Activated T-cell treated with anti-CD3 and anti-CD28 coated beads for 48 hours (primary cell): Measurements from ENCODE around the gene JAML.

Source experiments
- DNase-seq: peaks from one replicate; pipeline ENCODE4 v3.0.0-alpha.2; 2020; ENCODE audit warnings: low read depth

JAML gene, protein sequence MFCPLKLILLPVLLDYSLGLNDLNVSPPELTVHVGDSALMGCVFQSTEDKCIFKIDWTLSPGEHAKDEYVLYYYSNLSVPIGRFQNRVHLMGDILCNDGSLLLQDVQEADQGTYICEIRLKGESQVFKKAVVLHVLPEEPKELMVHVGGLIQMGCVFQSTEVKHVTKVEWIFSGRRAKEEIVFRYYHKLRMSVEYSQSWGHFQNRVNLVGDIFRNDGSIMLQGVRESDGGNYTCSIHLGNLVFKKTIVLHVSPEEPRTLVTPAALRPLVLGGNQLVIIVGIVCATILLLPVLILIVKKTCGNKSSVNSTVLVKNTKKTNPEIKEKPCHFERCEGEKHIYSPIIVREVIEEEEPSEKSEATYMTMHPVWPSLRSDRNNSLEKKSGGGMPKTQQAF

DNA sequence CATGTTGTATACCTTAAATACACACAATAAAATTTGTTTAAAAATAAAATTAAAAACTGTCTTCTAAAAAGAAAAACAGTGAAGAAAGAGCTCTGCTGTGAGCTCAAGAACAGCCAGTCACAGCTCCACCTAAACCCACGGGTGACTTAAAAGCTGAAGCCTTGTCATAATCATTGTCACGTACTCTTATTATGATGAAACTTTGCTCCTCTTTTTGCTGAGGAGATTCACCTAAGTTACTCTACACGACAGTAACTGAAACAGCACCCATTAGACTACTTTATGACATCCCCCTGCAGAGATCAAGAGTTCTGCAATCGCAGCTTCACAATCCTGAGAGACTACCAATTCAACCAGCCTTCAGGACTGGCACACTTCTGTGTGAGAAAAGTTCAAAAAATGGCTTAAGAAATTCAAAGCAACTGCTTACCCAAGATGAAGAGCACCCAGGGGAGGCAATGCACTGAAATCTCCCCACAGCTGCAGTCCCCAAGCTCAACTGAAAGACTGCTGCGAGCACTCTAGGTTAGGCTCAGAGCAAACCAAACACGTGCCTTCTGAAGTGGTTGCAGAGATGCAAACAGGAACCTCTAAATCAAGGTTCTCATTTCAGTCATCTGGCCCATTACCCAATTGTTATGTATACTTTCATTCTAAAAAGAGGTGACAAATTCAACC lies at the start of gene JAML:
Gene JAML, minus strand, starts transcription at position 501 of the 678 bp plus-strand sequence. CDS start 10,145 bp downstream, outside the sequence.
- DNase-seq: no peak

DNA sequence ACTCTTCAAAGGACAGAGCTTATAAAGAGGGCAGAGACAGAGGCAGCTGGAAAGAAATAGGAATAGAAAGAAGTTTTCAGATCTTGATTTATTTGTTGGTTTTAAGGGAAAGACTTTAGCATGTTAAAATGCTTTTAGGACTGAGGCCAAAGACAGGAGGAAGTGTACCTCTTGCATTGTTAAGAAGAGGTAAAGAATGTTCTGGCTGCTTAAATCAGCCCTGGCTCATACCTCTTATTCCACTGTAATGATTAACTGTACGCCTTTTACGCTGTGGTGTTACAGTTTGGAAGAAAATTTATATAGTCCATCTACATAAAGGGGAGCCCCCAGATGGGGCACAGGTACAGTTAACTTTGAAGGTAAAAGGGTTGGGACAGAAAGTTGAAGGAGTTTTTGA lies 49.4 kb upstream of the JAML start:
- DNase-seq: no peak

DNA sequence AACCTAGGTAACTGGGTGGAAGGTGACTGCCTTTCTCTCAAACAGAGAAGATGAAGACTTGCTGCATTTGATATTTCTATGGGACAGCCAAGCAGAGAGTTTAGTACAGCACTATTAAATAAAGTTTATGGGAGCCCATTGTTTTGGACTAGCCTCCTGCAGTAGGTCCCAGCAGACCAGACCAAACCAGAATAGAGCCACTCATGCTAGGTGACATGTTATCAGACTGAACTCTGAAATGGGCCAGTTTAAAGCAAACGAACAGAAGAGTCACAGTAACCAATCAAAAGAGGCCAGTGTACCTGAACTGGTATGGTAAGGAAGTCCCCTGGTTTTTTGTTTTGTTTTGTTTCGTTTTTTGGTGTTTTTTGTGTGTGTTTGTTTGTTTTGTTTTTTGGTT lies 47.2 kb upstream of the JAML start:
- no peak for DNase-seq

DNA sequence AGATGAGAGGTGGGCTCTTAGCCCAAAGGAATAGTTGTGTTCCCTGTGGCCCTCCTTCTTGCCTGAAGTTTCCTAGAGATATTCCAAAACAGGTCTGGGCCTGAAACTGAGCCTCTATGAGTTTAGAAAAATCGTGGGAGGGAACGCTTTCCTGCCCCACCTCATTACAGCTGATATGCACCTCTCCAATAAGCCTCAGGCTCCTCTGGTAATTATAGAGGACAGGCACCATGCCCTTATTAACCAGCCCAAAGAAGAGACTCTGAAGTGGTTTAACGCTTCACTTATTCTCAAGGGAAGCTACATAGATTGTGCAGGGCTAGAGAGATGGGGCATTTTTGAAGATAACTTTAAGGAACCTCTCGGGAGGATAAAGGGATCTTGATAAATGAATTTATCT lies 42.7 kb upstream of the JAML start:
- no peak for DNase-seq

DNA sequence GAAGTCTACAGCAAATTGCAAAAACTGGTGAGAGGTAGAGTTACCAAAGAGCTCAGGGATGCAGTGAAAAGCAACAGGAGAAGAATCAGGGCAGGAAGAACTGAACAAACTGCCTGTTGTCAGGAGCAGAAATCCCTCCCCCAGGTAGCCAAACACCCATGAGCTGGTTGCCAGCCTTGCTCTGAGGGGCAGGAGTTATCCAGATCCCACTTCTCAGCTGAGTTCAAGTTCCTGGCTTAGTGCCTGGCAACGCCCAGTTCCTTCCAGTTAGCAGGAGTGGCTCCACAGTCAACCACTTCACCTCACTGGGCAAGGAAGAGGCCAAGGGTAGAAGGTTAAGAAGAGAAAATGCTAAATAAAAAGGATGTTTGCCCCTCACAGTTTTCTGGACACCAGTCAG lies 41.1 kb upstream of the JAML start:
- no peak for DNase-seq

DNA sequence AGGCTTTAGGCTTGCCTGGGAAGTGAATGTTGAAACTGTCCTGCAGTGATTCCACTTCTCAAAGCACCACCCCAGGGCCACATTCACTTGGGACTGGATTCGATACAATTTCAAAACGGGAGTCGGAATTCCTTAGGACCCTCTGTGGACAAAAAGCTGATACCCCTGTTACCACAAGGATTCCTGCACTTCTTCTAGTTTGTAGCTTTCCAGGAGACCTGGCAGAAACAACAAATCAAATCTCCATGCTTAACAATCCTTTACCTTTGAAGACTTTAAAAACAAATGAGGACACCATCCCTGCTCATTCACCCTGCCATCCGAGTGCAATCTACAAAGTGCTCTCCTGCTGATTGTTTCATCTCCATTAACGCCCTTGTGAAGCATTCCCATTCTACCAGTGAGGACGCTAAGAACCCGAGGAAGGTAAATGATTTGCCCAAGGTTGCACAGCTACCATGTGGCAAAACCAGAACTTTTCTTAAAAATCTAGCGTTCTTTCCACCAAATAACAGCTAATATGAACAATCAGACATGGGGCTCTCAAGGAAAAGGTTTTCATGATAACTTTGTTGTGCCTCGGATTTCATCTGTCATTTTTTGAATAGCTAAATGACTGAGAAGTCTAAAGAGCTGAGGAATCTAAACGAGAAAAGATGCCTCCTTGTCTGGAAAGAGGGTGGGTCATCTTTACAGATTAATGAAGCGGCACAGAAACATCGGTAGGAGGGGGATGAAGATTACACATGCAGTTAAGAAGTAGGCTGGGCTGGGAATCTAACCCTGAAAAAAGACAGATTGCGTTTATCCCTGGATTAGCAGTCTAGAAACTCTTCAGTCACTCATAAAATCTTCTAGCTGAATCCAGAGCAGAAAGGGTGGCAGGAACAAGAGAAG lies 40.0 kb upstream of the JAML start:
- DNase-seq: no peak

DNA sequence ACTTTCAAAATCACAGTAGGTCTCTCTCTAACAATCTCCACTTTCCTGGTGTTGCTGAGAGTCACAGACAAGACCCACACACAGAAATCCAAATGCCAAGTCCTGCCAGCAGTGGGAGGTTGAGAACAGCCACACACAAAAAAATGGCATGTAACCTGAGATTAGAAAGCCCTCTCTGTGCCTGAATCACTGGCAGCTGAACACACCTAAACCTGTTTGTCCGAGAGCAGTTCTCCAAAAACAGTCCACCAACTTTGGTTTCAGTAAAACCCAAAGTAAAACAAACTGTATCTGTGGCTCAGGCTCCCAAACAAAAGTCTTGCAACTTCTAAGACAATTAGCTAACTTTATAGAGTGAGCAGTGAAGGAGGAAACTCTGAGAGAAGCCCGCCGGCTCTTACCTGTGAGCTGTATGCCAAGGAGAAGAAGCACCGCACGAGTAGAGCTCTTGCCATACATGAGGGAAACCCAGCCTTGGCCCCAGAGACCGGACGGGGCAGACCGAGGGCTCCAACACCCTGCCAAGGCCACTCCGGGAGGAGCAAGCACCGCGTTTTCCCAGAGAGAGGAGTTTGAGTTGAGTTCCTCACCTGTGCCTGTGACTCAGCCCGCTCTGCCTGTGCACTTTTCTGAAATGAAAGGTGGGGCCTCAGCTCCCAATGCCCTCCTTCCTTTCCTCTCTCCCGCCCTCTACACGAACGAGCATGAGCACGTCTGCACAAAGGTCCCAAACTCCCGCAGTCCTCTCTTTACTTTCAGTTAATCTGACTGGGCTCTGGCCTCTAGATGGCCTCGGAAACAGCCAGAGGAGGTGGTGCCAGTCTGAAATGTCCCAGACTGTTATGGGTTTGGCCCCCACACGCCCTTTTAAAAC lies 39.1 kb upstream of the JAML start, which contains the start of gene MPZL2:
Gene MPZL2, minus strand, starts transcription at position 603 of the 874 bp plus-strand sequence. Its CDS starts 144 bp downstream, at position 459.
- no peak for DNase-seq

DNA sequence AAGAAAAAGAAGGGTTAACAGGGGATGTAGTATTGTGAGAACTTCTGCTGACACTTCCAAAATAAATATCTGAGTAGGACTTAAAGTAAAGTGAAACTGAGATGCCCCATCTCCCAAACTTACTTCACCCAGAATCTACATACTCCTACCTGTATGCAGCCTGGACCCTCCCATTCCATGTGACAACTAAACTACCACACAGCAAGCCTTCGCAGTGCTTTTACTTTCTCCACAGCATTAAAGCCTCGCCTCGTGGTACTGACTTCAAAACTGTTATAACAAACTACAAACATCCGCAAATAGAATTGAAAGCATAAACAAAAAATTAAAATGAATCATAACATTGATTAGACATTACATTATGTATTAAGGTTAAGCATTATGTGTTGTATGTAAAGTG lies 38.3 kb upstream of the JAML start:
- DNase-seq: no peak

DNA sequence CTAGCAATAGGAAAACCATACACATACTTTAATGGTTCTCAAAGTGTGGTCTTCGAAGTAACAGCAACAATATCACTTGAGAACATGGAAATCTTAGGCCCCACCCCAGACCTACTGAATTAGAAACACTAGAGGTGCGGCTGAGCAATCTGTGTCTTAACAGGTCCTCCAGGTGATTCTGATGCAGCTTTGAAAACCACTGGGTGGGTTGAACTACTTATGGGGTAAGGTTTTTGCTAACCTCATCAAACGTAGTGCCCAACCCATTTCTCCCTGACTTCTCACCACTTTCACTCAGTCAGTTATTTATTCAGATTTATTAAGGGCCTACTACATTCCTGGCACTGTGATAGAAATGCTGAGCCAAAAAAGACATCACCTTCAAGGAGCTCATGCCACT lies 35.5 kb upstream of the JAML start:
- no peak for DNase-seq

DNA sequence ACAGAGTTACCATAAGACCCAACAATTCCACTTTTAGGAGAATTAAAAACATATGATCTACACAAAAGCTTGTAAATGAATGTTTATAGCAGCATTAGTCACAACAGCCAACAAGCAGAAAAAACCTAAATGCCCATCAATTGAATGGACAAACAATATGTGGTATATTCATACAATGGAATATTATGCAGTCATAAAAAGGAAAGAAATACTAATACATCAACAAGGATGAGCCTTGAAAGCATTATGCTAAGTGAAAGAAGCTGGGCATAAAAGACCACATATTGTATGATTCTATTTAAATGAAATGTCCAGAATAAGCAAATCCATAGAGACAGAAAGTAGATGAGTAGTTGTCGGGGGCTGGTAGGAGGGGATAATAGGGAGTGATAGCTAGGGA lies 34.3 kb upstream of the JAML start:
- DNase-seq: no peak

DNA sequence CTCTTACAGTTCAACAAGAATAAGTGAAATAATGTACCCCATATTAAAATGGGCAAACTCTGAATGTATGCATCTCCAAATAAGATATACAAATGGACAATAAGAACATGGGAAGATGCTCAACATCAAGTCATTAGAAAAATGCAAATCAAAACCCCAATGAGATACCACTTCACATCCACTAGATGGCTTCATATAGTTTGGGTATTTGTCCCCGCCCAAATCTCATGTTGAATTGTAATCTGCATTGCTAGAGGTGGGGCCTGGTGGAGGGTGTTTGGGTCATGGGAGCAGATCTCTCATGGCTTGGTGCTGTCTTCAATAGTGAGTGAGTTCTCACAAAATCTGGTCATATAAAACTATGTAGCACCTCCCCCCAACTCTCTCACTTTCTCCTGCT lies 33.6 kb upstream of the JAML start:
- no peak for DNase-seq

DNA sequence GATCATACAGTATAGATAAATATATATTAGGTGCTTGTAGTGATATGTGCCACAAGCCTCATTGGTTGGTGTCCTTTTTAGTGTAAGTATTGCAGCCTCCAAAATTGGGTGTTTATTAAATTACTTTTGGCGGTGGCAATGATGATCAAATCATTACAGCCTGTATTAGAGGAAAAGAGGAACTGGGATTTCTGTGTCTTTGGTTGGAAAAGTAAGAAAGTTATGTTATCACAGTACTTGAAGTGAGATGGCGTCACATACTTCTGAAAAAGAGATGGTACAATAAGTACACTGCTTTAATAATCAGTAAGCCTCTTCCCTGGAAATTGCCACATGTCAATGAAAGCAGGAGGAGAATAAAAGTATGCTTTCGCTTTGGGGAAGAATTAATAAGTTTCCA lies 27.9 kb upstream of the JAML start:
- DNase-seq: no peak

DNA sequence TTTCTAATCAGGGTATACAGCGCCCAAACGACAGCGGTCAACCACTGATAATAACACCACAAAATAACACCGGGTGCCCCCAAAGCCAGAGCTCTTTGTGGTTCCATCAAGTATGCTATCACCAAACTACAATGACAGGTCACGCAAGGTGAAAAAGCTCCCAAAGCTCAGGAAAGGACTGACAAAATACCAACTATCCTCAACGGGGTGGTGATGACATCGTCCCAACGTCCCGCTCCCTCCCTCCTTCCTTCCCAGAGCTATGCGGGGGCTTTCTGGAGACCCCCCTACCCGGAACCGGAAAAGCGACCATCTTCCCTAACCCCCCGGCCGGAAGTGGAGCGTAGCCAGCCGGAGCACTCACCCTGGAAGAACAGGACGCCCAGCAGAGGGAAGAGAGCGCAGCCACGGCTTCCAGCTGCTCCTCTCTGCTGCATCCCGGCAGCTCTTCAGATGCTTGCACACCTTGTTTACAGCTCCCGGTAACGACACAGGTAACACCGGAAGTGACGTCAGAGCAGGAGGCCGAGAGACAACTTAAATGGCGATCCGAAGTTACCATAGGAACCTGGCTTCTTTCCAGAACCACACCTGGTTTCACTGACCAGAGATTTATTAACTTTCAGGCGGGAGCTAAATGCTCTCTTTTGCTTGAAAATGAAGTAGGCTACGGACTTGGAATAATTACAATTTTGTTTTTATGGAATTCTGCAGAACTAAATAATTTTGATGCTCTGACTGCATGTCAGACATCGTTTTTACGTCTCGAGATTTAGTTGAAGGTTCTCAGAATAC lies 27.2 kb upstream of the JAML start, which contains the start of gene MPZL3:
Gene MPZL3, minus strand, starts transcription at position 508 of the 795 bp plus-strand sequence. Its CDS starts 71 bp downstream, at position 437.
- DNase-seq: peak; percentile 69

DNA sequence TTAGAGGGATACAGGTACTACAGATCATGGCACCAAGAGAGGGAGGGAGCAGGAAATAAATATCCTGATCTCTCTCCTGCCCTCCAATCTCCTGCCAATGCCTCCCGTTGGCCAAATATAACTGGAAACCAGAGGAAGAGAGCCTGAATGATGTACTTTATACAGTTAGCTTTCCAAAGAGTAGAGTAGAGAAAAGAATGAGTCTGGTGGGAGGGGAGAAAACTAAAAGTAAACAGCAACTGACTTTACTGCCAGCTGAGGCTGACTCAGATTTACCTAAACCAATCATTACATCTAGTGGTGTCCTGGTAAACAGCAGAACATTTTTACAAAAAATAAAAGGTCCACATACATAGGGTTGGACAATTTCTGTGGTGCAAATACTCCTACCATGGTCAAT lies 22.2 kb upstream of the JAML start:
- DNase-seq: no peak

DNA sequence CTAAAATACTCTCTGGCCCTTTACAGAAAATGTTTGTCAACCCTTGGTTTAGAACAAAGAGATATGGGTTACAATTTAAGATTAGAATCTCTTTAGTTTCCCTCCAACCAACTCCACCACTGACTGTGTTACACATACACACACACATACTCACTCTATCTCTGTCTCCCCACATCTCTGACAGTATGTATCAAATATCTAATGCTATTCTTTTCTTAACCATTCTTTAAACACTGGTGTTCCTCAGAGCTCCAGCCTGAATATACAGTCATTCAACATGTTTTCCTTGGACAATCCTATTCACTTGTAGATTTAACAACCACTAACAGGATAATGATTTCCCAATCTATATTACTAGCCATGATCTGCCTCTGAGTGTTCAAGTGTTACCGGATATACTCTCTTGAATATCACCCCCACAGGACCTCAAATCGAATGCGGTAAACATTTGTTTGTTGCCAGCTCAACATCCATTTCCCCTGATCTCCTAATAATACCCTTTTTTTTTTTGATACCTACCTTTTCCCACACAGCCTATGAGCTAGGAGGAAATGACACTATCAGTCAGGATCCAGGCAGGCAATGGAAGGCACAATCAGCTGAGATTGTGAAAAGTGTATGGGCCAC lies 21.2 kb upstream of the JAML start:
- no peak for DNase-seq

DNA sequence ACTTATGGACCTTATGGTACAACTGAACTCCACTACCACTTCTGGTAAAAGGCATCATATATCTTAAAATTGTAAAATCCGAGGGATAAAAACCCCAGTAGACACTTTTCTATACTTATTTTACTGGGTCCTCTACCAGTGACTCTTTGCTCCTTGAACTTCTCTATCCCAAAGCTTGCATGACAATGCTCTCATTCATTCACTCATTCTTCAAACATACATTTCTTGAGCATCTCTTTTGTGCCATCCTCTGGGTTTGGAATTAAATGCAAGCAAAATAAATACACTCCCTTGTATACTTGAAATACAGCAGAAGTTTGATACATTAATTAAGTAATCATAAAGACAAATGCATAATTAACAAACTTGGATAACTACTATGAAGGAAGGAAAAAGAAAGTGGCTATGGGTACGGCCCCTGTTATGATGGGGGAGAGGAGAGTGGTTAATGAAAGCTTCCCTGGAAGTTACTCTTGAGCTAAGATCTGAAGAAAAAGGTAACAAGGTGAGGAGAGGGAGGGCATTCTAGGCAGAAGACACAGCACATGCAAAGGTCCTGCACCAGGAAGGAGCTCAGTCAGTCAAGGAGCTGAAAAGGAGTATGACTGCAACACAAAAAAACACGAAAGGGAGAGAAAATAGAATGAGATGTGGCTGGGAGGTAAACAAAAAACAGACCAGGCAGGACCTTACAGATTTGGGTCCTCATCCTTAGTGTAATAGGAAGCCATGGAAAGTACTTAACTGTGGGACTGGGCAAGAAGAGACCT lies 19.4 kb upstream of the JAML start:
- DNase-seq: no peak

DNA sequence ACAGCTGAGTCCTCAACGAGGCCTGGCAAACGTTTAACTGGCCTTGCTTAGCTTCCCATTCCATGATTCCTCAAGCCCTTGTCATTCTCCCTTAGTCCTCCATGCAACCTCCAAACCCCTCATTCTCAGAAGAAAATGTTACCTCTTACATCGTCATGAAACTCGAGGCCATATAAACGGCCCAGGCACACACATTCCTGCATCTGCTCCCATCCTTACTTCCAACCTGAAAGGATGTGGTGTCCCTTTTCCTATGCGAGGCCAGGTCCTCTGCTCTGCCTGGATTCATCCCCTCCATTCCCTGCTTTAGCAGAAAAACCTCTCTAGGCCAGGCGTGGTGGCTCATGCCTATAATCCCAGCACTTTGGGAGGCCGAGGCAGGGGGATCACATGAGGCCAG lies 18.4 kb upstream of the JAML start:
- no peak for DNase-seq

DNA sequence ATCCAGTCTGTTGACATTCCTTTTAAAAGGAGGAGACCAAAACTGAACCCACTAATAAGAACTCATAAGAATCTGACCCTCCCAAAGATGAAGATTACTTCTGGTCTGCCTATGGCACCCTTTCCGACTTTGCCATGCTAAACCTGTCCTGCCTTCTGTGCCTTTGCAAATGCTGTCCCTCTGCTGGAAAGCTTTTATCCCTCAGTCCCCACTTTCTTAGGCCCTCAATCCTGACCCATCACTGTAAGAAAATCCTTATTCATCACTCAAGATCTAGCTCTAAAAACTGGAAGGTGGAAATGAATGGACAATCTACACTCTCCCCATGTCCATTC lies 16.9 kb upstream of the JAML start:
- DNase-seq: no peak

DNA sequence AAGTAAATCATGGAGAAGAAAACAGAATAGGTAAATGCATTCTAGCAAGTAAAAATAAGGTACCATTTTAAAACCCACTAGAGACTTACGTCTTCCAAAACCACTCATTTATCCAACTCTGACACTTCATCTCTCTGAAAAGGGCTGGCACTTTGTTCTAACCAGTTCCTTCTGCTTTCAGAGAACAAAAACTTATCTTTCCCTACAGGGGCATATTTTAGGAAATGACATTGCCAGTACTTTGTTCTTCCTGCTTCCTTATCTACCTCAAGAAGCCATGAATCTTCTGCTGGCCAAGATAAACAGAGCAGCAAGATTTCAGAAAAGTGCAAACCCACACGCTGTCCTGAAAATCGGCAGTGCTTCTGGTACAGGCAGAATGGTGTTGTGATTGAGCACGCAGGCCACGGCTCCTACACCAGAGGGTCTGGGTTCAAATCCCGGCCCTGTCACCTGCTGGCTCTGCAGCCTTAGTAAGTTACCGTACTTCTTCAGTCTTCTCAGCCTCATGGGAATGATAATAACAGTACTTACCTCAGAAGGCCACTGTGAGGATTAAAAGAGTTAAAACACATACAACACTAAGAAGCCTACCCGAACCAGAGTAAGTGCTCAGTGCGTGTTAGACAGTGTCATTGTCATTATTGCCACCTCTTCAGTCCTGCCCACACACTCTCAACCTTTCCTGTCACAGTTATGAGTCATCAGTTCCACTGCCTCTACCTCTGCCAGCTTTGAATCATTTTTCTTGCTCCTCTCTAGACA lies 16.4 kb upstream of the JAML start:
- DNase-seq: no peak
